ENCODE results near the gene BCAR1. TPM values are rescaled to one million over a fixed set of nuclear protein-coding genes. Genes with fewer than 3 reads are reported as not detected.

BCAR1 gene
- total RNA-seq, 1 experiment from 2014 or later = 120 TPM

DNA sequence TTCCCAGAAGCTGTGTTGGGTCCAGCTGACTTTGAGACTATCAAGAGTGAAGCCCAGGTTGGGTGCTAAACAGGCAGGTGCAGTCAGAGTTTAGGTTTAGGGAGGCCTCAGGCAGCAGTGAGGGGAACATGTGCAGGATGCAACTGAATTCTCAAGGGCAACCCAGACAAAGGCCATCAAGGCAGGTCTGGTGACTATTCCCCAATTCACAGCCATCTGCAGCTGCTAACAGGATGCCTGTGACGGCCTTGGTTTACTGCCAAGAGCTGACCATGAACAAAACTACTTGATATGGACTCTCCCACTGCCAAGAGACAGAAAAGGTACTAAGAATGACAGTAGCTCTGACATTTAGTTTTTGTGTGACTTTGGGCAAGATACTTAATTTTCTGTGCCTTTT lies 45.2 kb upstream of the BCAR1 start:
- Histone ChIP-seq H3K4me3 (ENCODE audit: low read depth in 2 of 2, low read length in 2 of 2) (no peak overlapping the region), H3K27me3 (ENCODE audit: control insufficient read depth, insufficient read depth, low read length) (no peaks in the 10 kb centered on the region), H3K4me1 (ENCODE audit: control insufficient read depth, insufficient read depth, low read length) (no peaks in the 10 kb centered on the region), H3K36me3 (ENCODE audit: control insufficient read depth, insufficient read depth, low read length) (no peaks in the 10 kb centered on the region), H3K9me3 (ENCODE audit: control insufficient read depth, insufficient read depth, low read depth, low read length) (no peaks in the 10 kb centered on the region), H3K27ac (ENCODE audit: low read length) (no peak overlapping the region)
- no peak for DNase-seq (ENCODE audit: low read depth, low spot score)
- ChIA-PET CTCF (no interaction called here), POLR2A (no interaction called here)
- in situ Hi-C loops (cut with HindIII; ENCODE audit: low pct_unique_long_range_greater_than_20kb, low sequenced_read_pairs) = no loop called here
- ATAC-seq = no peak
- no TSS peak for BruUV-seq (replicated peaks)
- intact Hi-C loops (cut with micrococcal nuclease; ENCODE audit: unreplicated experiment) = no loop called here
- TF ChIP-seq, protein P1, sequence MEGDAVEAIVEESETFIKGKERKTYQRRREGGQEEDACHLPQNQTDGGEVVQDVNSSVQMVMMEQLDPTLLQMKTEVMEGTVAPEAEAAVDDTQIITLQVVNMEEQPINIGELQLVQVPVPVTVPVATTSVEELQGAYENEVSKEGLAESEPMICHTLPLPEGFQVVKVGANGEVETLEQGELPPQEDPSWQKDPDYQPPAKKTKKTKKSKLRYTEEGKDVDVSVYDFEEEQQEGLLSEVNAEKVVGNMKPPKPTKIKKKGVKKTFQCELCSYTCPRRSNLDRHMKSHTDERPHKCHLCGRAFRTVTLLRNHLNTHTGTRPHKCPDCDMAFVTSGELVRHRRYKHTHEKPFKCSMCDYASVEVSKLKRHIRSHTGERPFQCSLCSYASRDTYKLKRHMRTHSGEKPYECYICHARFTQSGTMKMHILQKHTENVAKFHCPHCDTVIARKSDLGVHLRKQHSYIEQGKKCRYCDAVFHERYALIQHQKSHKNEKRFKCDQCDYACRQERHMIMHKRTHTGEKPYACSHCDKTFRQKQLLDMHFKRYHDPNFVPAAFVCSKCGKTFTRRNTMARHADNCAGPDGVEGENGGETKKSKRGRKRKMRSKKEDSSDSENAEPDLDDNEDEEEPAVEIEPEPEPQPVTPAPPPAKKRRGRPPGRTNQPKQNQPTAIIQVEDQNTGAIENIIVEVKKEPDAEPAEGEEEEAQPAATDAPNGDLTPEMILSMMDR (IDR thresholded peaks at IDR 0.05) = no peak
- no peak for TF ChIP-seq POLR2AphosphoS5 (IDR thresholded peaks at IDR 0.05; ENCODE audit: low read depth, low read length)
- no peak for TF ChIP-seq SIN3A (IDR thresholded peaks at IDR 0.05; ENCODE audit: borderline replicate concordance, insufficient read depth, low read depth, low read length)
- TF ChIP-seq, protein P2, sequence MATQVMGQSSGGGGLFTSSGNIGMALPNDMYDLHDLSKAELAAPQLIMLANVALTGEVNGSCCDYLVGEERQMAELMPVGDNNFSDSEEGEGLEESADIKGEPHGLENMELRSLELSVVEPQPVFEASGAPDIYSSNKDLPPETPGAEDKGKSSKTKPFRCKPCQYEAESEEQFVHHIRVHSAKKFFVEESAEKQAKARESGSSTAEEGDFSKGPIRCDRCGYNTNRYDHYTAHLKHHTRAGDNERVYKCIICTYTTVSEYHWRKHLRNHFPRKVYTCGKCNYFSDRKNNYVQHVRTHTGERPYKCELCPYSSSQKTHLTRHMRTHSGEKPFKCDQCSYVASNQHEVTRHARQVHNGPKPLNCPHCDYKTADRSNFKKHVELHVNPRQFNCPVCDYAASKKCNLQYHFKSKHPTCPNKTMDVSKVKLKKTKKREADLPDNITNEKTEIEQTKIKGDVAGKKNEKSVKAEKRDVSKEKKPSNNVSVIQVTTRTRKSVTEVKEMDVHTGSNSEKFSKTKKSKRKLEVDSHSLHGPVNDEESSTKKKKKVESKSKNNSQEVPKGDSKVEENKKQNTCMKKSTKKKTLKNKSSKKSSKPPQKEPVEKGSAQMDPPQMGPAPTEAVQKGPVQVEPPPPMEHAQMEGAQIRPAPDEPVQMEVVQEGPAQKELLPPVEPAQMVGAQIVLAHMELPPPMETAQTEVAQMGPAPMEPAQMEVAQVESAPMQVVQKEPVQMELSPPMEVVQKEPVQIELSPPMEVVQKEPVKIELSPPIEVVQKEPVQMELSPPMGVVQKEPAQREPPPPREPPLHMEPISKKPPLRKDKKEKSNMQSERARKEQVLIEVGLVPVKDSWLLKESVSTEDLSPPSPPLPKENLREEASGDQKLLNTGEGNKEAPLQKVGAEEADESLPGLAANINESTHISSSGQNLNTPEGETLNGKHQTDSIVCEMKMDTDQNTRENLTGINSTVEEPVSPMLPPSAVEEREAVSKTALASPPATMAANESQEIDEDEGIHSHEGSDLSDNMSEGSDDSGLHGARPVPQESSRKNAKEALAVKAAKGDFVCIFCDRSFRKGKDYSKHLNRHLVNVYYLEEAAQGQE (IDR thresholded peaks at IDR 0.05; ENCODE audit: insufficient read depth in 1 of 2, low read depth in 2 of 2, low read length in 1 of 2) = no peak
- TF ChIP-seq TCF7L2 (IDR thresholded peaks at IDR 0.05; ENCODE audit: low read depth, low read length) = no peak

DNA sequence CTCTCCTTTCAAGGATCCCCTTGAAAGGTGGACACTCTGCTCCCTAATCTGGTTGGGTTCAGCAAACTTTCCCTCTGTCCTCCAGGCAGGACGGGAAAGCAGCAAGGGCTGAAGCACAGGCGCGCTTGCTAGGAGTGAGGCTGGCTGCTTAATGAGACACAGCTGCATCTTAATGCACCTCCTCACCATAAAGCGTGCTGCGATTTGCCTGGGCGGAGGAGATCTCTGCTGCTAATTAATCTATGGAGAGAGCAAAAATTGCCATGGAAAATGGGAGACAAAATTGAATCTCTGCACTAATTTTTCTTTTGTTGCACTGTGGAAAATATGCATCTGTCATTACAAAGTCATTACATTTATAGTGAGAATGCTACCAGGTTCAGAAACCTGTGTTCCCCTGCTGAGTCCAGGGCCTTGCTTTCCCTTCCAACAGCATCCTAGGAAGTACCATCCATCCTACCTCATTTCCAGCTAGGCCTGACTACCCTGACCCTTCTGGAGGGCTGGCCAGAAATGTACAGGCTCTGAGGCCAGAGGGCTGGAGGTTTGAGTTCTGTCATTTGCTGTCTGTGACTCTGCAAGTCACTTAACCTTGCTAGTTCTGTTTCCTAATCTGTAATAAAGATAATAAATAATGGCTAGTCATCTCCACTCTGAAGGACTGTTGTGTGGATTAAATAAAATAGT lies 43.5 kb upstream of the BCAR1 start:
- H3K36me3 ChIP-seq (ENCODE audit: control insufficient read depth, insufficient read depth, low read length) = no peaks in the 10 kb centered on the region
- CTCF ChIA-PET = no interaction called here
- H3K9me3 ChIP-seq (ENCODE audit: control insufficient read depth, insufficient read depth, low read depth, low read length) = no peaks in the 10 kb centered on the region
- TF ChIP-seq SIN3A (IDR thresholded peaks at IDR 0.05; ENCODE audit: borderline replicate concordance, insufficient read depth, low read depth, low read length) = no peak
- no peak for TF ChIP-seq TCF7L2 (IDR thresholded peaks at IDR 0.05; ENCODE audit: low read depth, low read length)
- no peak for TF ChIP-seq POLR2AphosphoS5 (IDR thresholded peaks at IDR 0.05; ENCODE audit: low read depth, low read length)
- TF ChIP-seq, protein P2 (IDR thresholded peaks at IDR 0.05; ENCODE audit: insufficient read depth in 1 of 2, low read depth in 2 of 2, low read length in 1 of 2) = no peak
- TF ChIP-seq, protein P1 (IDR thresholded peaks at IDR 0.05) = no peak
- POLR2A ChIA-PET = no interaction called here
- no peak overlapping the region for H3K4me3 ChIP-seq (ENCODE audit: low read depth in 2 of 2, low read length in 2 of 2)
- DNase-seq (ENCODE audit: low read depth, low spot score) (no peak), ATAC-seq (no peak)
- intact Hi-C loops (cut with micrococcal nuclease; ENCODE audit: unreplicated experiment) (no loop called here), in situ Hi-C loops (cut with HindIII; ENCODE audit: low pct_unique_long_range_greater_than_20kb, low sequenced_read_pairs) (no loop called here)
- no peaks in the 10 kb centered on the region for H3K4me1 ChIP-seq (ENCODE audit: control insufficient read depth, insufficient read depth, low read length)
- BruUV-seq (replicated peaks) = no TSS peak
- no peak overlapping the region for H3K27ac ChIP-seq (ENCODE audit: low read length)
- H3K27me3 ChIP-seq (ENCODE audit: control insufficient read depth, insufficient read depth, low read length) = no peaks in the 10 kb centered on the region

Measured in Panc1 (cell line).